Endometrial microvascular endothelial cells (primary cell): ENCODE results near the gene ANKAR. TPM values are rescaled to one million over a fixed set of nuclear protein-coding genes. Genes with fewer than 3 reads are reported as not detected.
"Not testable (repeated sequence)": the region's sequence is repeated elsewhere in the genome, so short reads cannot be mapped to it uniquely, and the experiment has no call there.

Experiments
- in situ Hi-C: cut with HindIII; loops from 2 replicates; pipeline ENCODE4 v1.10.0; 2017; ENCODE audit warnings: low sequenced_read_pairs, low pct_unique_long_range_greater_than_20kb; ENCODE audit errors: inconsistent ontology term
- total RNA-seq: library from RNA; depleted of rRNA; stranded (reverse); fragments of >200 nt; gene quantifications from one replicate; pipeline ENCODE4 v1.2.3, GENCODE V29; 2015; ENCODE audit errors: inconsistent ontology term

The ANKAR gene
- total RNA-seq, 1 donor from 2014 or later = 1.2 TPM

DNA sequence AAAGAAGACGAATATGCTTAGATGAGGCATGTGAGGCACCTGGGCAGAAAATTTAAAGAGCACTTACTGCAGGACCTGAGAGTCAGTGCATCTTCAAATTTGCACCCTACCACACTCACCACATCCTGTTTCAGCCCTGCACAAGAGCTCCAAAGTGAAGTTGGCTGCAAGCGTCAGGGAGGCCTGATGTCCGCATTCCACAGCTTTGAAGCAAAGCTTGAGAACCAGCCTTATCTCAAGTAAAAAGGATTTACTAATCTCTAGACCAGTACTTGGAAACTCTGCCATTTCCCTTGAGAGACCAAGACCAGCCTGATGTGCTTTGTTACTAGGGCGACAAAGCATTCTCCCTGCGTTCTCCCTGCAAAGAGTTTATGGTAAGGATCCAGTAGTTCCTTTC, 16.6 kb upstream of the ANKAR start:
- in situ Hi-C loops = no loop called here

DNA sequence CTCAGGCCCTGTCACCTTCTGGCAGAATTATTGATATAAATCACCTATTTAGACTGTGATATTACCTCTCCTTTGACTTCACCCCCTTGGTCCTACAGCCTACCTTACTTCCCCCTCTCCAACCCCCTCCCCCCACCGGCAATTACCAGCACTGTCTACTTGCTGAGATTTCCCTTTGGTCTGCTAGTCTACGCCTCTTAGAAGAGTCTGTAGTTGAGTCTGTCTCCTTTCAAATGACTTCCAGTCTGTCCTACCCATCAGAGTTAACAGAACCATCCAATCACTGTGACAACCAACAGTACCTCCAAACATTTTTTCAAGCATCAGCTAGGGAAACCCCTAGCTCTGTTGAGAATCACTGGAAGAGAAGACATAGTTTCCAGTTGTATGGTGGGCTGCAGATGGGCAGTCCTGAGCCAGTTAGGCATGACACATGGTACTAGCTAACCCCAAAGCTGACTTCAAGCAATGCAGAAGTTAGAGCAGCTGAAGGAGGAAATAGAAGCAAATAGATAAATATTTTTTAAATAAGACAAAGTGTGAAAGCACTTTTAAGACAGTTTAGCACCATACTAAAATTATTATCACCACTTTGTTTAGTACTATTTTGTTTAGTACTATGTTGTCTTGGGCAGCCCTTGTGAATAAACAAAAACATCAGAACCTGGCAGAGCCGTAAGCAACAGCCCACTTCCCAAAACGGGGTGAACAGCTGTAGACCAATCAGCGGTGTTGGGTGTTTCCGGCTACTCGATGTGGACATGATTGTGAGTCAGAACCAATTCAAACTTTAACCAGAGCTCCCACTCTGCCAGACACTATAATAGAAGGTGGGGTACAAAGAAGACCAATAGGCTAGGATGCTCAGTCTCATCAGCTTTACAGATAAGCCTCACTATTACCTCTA, 15.9 kb upstream of the ANKAR start:
- in situ Hi-C loops = no loop called here

DNA sequence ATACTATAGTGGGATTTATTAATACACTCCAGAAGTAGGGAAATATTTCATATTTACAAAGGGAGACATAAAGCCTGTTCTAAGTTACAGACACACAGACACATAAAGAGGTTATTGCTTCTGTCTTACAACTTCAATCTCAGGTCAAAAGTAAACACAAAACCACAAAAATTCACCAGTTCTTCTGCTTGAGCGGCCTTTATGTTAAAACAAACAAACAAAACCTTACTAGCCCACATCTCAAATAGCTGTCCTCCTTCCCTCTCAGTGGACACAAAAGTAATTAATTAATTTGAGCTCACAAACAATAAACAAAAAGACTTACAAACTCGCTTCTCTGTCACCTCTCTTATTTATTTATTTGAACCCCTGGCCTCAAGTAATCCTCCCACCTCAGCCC, 14.7 kb upstream of the ANKAR start:
- in situ Hi-C loops = no loop called here

DNA sequence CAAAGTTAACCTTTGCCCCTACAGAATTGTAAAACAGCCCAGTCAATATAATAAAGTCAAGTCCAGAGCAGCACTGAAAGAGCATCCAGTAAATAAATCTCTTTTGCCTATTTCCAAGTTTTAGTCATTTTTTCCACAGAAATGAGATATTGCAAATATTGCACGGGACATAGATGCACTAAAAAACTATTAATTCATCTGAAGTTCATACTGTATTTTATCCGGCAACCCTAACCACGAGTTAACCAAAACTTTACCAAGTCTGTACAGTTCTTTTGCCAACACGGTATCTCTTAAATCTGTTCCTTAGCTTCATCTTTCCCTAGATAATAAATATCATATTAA, 13.7 kb upstream of the ANKAR start:
- in situ Hi-C loops = no loop called here

DNA sequence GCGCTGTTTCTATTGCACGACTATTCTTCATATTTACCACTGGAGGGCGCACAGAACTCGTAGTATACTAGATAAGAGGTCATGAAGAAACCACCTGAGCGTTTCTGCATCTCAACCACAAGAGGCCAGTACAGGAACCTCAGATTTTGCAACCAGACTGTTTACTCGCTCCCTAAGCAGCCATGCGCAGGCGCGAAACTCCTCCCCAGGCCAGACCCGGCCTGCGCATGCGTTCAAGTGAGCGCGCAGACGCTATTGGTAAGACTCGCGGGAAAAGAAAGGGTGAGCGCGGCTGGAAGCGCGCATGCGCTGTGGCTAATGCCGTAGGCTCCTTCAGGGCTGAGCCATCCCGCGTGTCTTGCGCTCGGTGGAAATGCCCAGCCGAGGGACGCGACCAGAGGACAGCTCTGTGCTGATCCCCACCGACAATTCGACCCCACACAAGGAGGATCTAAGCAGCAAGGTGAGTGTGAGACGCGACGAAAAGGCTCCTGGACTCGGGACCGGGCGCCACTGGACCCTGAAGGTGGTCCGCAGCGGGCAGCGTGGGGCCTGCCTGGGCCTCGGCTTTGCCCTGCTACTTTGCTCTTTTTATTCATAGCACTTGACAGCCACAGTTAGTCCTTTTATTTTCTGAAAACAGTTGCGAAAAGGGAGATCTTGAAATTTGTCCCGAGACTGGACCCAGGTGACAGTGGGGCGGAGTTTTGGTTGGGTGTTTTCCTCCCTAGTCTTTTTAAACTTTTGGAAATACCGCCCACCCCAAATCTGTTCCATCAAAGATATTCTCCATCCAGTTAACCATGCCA, 13.1 kb upstream of the ANKAR start, which contains the start of gene ASNSD1:
Gene ASNSD1 (plus strand): TSS at position 312 of the 809 bp plus-strand sequence. CDS start 4,674 bp downstream, outside the sequence.
- in situ Hi-C loops = no loop called here

DNA sequence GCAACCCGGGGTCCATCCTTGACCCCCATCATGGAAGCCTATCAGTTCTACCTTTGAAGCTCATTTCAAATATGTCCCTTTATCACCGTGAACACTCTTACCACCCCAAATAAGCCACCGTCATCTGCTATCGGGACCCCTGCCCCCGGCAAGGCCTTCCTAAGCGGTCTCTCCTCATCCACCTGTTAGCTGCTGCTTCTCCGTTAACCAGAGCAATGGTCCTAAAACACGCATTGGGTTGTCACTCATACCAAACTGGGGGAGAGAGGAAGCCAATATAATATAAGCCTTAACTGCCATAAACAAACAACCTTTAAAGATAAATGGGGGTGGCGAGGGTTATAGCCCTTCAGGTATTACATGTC, 12.5 kb upstream of the ANKAR start:
- in situ Hi-C loops = no loop called here

DNA sequence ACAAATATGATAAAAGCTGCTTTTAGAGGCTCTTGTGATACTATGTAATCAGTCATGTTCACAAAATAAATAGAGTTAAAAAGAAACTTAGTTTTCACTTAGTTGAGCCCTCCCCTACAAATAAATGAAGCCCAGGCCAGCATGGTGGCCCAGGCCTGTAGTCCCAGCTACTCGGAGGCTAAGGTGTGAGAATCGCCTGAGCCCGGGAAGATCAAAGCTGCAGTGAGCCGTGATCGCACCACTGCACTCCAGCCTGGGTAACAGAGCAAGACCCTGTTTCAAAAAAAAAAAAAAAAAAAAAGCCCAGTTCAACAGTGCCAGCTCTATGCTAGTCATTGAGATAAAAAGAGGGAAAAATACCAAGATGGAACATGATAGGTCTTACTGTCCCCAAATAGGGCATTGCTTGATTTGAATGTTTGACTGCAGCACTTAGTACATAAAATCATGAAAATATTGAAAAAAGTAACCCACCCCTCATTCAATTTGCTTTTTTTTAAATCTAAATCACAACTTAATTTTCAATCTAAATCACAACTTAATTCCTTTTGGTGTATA, 11.7 kb upstream of the ANKAR start:
- in situ Hi-C loops = no loop called here

DNA sequence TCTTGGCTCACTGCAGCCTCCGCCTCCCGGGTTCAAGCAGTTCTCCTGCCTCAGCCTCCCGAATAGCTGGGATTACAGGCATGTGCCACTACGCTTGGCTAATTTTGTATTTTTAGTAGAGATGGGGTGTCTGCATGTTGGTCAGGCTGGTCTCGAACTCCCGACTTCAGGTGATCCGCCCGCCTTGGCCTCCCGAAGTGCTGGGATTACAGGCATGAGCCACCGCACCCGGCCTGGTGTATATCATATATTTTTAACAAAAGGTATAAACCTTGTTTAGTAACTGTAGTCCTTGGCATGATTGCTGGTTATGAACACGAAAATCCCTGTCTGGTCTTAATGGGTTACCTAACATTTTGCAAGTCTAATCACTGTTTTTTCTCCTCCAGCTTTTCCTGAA, 11.2 kb upstream of the ANKAR start:
- in situ Hi-C loops = not testable (repeated sequence)

DNA sequence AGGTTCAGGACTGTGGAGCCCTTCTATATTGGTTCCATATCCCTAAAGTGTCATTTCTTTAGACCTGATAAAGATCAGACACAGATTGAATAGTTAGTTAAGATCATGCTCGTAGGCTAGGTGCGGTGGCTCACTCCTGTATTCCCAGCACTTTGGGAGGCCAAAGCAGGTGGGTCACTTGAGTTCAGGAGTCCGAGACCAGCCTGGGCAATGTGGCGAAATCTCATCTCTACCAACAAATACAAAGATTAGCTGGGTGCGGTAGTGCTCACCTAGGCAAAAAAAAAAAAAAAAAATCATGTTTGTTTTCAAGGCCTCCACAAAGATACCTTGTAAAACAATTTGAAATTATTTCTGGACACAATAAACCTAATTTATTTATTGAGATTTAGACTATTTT, 4.6 kb upstream of the ANKAR start:
- in situ Hi-C loops = no loop called here

DNA sequence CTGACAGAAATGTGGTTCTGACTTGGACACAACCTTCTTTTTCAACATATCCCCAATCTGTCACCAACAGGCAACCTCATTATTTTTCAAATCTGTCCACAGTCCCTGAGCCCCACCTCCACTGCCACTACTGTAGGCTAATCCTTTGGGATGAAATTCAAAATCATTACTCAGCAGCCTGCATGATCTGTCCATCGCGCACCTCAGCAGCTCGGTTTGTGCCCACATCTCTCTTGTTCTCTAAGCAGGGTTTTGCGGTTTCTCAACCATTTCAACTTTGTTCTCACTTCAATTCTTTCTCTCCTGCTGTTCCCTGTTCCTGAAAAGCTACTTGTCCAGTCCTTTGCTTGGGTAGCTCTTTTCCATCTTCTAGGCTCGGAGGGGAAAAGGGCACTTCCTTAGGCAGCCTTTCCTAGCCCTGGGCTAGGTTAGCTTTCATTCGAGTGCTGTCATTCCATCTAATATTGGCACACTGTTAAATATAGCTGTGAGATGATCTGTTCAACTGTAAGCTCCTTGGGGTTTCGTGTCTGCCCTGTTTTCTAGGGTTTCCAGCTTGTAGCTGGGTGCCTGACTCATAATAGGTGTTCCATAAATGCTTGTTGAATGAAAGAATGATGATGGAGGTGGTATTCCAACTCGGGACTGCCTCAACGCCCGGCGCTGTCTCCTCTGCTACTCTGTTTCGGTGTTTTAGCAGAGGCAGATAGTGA, 653 bp upstream of the ANKAR start:
- in situ Hi-C loops = no loop called here

DNA sequence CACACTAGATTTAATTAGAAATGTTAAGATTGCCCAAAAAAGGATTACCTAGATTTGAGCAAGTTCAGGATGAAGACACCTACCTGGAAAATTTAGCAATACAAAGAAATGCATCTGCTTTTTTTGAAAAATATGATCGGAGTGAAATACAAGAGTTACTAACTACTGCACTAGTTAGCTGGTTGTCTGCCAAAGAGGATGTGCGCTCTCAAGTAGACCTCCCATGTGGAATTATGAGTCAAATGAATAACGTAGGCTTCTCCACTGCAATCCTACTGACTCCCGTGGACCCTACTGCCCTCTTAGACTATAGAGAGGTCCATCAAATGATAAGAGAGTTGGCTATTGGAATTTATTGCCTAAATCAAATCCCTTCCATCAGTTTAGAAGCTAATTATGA, 2.0 kb downstream of the ANKAR start:
- in situ Hi-C loops = no loop called here

DNA sequence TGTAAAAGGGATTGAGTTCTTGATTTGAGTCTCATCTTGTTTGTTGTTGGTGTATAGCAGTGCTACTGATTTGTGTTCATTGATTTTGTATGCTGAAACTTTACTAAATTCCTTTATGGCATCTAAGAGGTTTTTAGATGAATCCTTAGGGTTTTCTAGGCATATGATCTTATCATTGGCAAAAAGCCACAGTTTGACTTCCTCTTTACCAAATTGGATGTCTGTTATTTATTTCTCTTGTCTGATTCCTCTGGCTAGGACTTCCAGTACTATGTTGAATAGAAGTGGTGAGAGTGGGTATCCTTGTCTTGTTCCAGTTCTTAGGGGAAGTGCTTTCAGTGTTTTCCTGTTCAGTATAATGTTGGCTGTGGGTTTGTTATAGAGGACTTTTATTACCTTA, 4.8 kb downstream of the ANKAR start:
- in situ Hi-C loops = no loop called here

DNA sequence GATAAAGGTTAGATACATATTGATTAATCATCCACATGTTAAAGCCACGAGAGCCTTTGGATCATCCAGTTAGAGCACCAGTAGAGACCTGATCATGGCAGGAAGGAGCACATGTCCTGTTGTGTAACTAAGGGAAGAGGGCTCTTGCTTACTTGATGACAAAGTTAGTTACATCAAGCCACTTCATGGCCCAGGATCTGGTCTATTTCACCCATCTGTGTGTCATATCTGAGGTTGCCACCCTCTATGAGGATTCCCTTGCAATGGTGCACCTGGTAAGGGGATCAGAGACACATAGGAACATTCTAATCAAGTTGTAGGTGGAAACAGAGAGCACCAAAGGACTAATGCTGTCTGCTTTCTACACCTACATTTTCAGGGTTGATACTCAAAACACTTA, 6.7 kb downstream of the ANKAR start:
- in situ Hi-C loops = no loop called here

DNA sequence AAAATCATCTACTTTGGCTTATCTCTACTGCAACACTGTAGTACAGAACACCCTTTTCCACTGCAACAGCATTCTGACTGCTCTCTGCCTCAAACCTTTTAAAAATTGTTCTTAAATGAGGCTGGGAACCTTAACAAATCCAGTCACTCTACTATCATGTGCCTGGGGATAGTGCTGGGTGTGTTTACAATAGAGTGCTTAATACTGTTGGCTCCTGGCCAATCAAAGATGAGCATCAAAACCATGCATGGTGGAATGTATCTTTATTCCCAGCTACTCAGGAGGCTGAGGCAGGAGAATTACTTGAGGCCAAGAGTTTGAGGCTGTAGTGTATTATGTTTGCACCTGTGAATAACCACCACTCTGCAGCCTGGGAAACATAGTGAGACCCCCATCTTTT, 7.4 kb downstream of the ANKAR start:
- in situ Hi-C loops = no loop called here

DNA sequence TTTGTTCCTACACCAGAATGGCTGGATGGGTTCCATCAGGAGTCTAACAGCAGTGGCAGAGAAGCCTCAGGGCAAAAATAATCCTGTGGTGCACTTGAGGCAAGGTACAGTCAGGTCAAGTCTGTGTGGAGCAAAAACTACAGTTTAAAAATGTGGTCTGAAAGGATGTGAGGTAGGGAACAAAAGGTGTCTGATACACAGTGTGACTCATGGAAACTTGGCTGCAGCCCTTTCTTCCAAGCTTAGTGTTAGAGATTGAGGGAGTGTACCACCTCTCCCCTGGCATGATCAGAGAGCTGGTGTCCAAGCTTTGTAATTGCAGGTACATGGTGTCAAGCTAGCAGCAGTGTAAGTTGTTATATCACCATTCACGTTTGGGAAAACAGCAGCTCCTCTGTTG, 8.9 kb downstream of the ANKAR start:
- in situ Hi-C loops = no loop called here

DNA sequence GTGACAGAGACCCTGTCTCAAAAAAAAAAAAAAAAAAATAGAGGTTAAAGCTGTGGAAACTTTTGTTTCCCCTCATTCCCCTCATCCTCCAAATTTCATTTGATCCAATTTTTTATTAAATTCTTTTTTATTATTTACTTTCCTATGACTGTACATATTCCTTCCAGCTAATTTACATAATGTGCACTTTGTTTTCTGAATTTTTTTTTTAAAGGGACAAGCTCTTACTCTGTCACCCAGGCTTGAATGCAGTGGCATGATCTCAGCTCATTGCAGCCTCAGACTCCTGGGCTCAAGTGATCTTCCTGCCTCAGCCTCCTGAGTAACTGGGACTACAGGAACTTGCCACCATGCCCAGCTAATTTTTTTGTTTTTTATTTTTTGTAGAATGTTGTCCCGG, 10.3 kb downstream of the ANKAR start:
- in situ Hi-C loops = no loop called here

DNA sequence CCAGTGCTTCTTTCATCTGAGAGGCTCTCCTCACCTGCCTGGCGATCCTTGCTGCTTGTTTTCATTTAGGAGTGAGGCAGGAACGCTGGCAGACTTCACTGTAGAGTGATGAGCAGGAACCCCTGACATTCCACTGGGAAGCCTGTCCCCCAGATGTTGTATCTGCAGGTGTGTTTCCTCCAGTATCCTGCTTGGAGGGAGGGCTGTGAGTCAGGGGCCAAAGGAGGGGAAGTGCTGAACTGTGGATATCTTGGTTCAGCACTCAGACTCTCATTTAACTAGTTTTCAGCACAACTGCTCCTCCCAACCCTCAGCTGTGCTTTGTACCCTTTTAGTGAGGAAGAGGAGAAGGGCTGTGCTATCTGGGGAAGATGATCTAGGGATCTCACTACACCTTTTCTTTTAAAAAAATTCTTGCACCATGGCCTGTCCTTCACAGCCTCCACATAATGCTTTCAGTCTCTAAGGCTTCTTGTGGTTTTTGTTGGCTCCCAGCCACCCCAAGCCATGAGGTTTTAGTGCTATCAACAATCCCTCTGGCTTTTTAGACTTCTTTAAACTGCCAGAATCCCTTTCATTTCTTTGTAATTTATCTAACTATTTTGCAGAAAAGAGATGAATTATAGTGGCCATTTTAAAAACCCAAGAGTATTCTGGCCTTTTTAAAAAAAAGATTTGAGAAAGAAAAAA, 11.2 kb downstream of the ANKAR start:
- in situ Hi-C loops = no loop called here

DNA sequence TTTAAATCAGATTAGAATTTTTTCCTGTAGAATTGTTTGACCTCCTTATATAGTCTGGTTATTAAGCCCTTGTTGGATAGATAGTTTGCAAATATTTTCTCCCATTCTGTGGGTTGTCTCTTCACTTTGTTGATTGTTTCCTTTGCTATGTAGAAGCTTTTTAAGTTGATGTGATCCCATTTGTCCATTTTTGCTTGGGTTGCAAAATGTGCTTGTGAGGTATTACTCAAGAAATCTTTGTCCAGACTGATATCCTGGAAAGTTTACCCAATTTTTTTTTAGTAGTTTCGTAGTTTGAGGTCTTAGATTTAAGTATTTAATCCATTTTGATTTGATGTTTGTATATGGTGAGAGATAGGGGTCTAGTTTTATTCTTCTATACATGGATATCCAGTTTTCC, 13.3 kb downstream of the ANKAR start:
- in situ Hi-C loops = not testable (repeated sequence)

DNA sequence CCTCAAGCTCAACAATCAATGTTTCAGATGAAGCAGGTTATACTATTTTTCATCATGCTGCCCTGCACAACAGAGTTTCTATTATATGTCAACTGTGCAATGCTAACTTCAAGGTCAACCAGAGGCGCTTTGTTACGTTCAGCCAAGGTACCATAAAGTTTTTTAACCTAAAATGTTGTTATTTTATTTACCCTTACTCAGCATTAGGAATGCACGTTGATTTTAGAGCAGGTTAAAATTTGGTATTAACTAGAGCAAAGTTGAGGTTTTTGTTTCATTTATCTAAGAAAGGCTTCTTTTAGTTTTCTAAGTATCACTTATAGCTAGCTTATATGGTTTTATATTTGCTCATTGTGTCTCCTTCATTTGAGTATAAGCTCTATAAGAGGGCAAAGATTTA, 21.8 kb downstream of the ANKAR start:
- in situ Hi-C loops = no loop called here
